Measurements from ENCODE around the gene IL1R2. TPM values are rescaled to one million over a fixed set of nuclear protein-coding genes. Genes with fewer than 3 reads are reported as not detected.

IL1R2 gene
- total and polyA plus RNA-seq, 2 donors (not counting 1 experiment from before 2014, with no cell fraction given), result 0.17 to 0.20 TPM

- Histone ChIP-seq H3K27ac (ENCODE audit: insufficient read depth, low read length) (no peak overlapping the region), H4K20me1 (ENCODE audit: control insufficient read depth, extremely low read depth, insufficient read depth, low read length) (no peaks in the 10 kb centered on the region), H3K27me3 (ENCODE audit: control insufficient read depth, insufficient read depth, low read length) (no peaks in the 10 kb centered on the region), H3K4me1 (ENCODE audit: control insufficient read depth, extremely low read depth, insufficient read depth, low read length) (no peaks in the 10 kb centered on the region), H3K36me3 (ENCODE audit: control insufficient read depth, insufficient read depth, low read length) (no peaks in the 10 kb centered on the region), H2AFZ (ENCODE audit: low read length) (no peak overlapping the region), H3K4me3 (replicated peaks in 1 of 4; ENCODE audit: control extremely low read depth in 1 of 4, insufficient read depth in 1 of 4, low read depth in 3 of 4, low read length in 4 of 4) (no peak overlapping the region), H3K4me2 (ENCODE audit: extremely low read depth, insufficient read depth, low read length) (no peak overlapping the region), H3K9ac (ENCODE audit: insufficient read depth, low read length) (no peak overlapping the region), H3K9me3 (ENCODE audit: control insufficient read depth, insufficient read depth, low read depth, low read length) (no peaks in the 10 kb centered on the region), H3K79me2 (ENCODE audit: control insufficient read depth, insufficient read depth, low read length) (no peaks in the 10 kb centered on the region)
- TF ChIP-seq EZH2 (IDR thresholded peaks at IDR 0.05; ENCODE audit: low read length, missing control alignments), result no peak
- DNase-seq (ENCODE audit: low read depth in 2 of 2), result peak in 1 of 2 donors; percentile 24
Observed at GRCh38 chr2:102013206-102014040, 21.7 kb downstream of the IL1R2 start.

- TF ChIP-seq CTCF (conservative IDR thresholded peaks at IDR 0.05 in 1 of 2, IDR thresholded peaks at IDR 0.05 in 1 of 2; ENCODE audit: low read depth in 1 of 2, low read length in 2 of 2) (no peak), EZH2 (IDR thresholded peaks at IDR 0.05; ENCODE audit: low read length, missing control alignments) (no peak)
- H3K9me3 ChIP-seq (ENCODE audit: control insufficient read depth, insufficient read depth, low read depth, low read length), result no peaks in the 10 kb centered on the region
- no peak overlapping the region for H3K9ac ChIP-seq (ENCODE audit: insufficient read depth, low read length)
- H3K79me2 ChIP-seq (ENCODE audit: control insufficient read depth, insufficient read depth, low read length), result no peaks in the 10 kb centered on the region
- no peaks in the 10 kb centered on the region for H3K4me1 ChIP-seq (ENCODE audit: control insufficient read depth, extremely low read depth, insufficient read depth, low read length)
- H3K27ac ChIP-seq (ENCODE audit: insufficient read depth, low read length), result no peak overlapping the region
- no peaks in the 10 kb centered on the region for H4K20me1 ChIP-seq (ENCODE audit: control insufficient read depth, extremely low read depth, insufficient read depth, low read length)
- no peak for DNase-seq (ENCODE audit: low read depth in 2 of 2)
- H2AFZ ChIP-seq (ENCODE audit: low read length), result no peak overlapping the region
- H3K4me3 ChIP-seq (replicated peaks in 1 of 4; ENCODE audit: control extremely low read depth in 1 of 4, insufficient read depth in 1 of 4, low read depth in 3 of 4, low read length in 4 of 4), result no peak overlapping the region
- H3K27me3 ChIP-seq (ENCODE audit: control insufficient read depth, insufficient read depth, low read length), result no peaks in the 10 kb centered on the region
- no peaks in the 10 kb centered on the region for H3K36me3 ChIP-seq (ENCODE audit: control insufficient read depth, insufficient read depth, low read length)
- H3K4me2 ChIP-seq (ENCODE audit: extremely low read depth, insufficient read depth, low read length), result no peak overlapping the region
Observed at GRCh38 chr2:102014041-102014345, 22.2 kb downstream of the IL1R2 start.

GRCh38 chr2:102015399-102015798, 23.6 kb downstream of the IL1R2 start:
- Histone ChIP-seq H3K79me2 (ENCODE audit: control insufficient read depth, insufficient read depth, low read length) (no peaks in the 10 kb centered on the region), H2AFZ (ENCODE audit: low read length) (no peak overlapping the region), H3K27me3 (ENCODE audit: control insufficient read depth, insufficient read depth, low read length) (no peaks in the 10 kb centered on the region), H3K9me3 (ENCODE audit: control insufficient read depth, insufficient read depth, low read depth, low read length) (no peaks in the 10 kb centered on the region), H3K27ac (ENCODE audit: insufficient read depth, low read length) (no peak overlapping the region), H3K4me1 (ENCODE audit: control insufficient read depth, extremely low read depth, insufficient read depth, low read length) (no peaks in the 10 kb centered on the region), H3K4me2 (ENCODE audit: extremely low read depth, insufficient read depth, low read length) (no peak overlapping the region), H4K20me1 (ENCODE audit: control insufficient read depth, extremely low read depth, insufficient read depth, low read length) (no peaks in the 10 kb centered on the region), H3K36me3 (ENCODE audit: control insufficient read depth, insufficient read depth, low read length) (no peaks in the 10 kb centered on the region), H3K9ac (ENCODE audit: insufficient read depth, low read length) (no peak overlapping the region), H3K4me3 (replicated peaks in 1 of 4; ENCODE audit: control extremely low read depth in 1 of 4, insufficient read depth in 1 of 4, low read depth in 3 of 4, low read length in 4 of 4) (no peak overlapping the region)
- DNase-seq (ENCODE audit: low read depth in 2 of 2), result no peak
- TF ChIP-seq CTCF (conservative IDR thresholded peaks at IDR 0.05 in 1 of 2, IDR thresholded peaks at IDR 0.05 in 1 of 2; ENCODE audit: low read depth in 1 of 2, low read length in 2 of 2) (no peak), EZH2 (IDR thresholded peaks at IDR 0.05; ENCODE audit: low read length, missing control alignments) (no peak)
